Neuron (in vitro differentiated cells): ENCODE measurements around the gene KIFC3.

Source experiments
- H2AFZ ChIP-seq: one replicate; pipeline ENCODE4 v1.6.1; 2013; ENCODE audit warnings: low read depth, mild to moderate bottlenecking, inconsistent platforms, low read length, moderate library complexity
- H3K27me3 ChIP-seq: one replicate; pipeline ENCODE4 v1.6.1; 2013; ENCODE audit warnings: low read length; ENCODE audit not compliant: insufficient read depth
- H3K36me3 ChIP-seq: one replicate; pipeline ENCODE4 v1.6.1; 2013; ENCODE audit warnings: low read length; ENCODE audit not compliant: insufficient read depth
- H3K4me1 ChIP-seq: one replicate; pipeline ENCODE4 v1.6.1; 2013; ENCODE audit warnings: low read length; ENCODE audit not compliant: insufficient read depth
- H3K4me3 ChIP-seq: 2 replicates; pipeline ENCODE4 v1.5.1; 2013; ENCODE audit warnings: mild to moderate bottlenecking, low read length, moderate library complexity
- H3K9me3 ChIP-seq: one replicate; pipeline ENCODE4 v1.6.1; 2013; ENCODE audit warnings: low read length

The KIFC3 gene

GRCh38 chr16:57805176-57805575, 2.9 kb upstream of the KIFC3 start:
- peaks cover 5% of the 10 kb centered on the region for H3K27me3 ChIP-seq
- H3K4me3 ChIP-seq: no peak overlapping the region
- peaks cover 34% of the 10 kb centered on the region for H3K4me1 ChIP-seq

GRCh38 chr16:57804111-57804837, 2.0 kb upstream of the KIFC3 start:
- no peaks in the 10 kb centered on the region for H3K36me3 ChIP-seq
- peaks cover 31% of the 10 kb centered on the region for H3K4me1 ChIP-seq
- H2AFZ ChIP-seq: no peak overlapping the region
- peaks cover 5% of the 10 kb centered on the region for H3K27me3 ChIP-seq
- no peaks in the 10 kb centered on the region for H3K9me3 ChIP-seq
- no peak overlapping the region for H3K4me3 ChIP-seq

More at GRCh38 chr16:57805176-57805575, 2.9 kb upstream of the KIFC3 start:
- H3K9me3 ChIP-seq: no peaks in the 10 kb centered on the region
- no peaks in the 10 kb centered on the region for H3K36me3 ChIP-seq
- no peak overlapping the region for H2AFZ ChIP-seq

- peak overlapping the region; percentile 20 for H2AFZ ChIP-seq
- no peak overlapping the region for H3K4me3 ChIP-seq
- H3K4me1 ChIP-seq: peaks cover 27% of the 10 kb centered on the region
- H3K27me3 ChIP-seq: peaks cover 5% of the 10 kb centered on the region
- no peaks in the 10 kb centered on the region for H3K9me3 ChIP-seq
- no peaks in the 10 kb centered on the region for H3K36me3 ChIP-seq
Observed at GRCh38 chr16:57803134-57803990, 1.1 kb upstream of the KIFC3 start.

GRCh38 chr16:57801809-57802340, 416 bp downstream of the KIFC3 start:
- Histone ChIP-seq H3K36me3 (no peaks in the 10 kb centered on the region), H3K27me3 (peaks cover 5% of the 10 kb centered on the region), H3K9me3 (no peaks in the 10 kb centered on the region), H3K4me3 (peak overlapping the region; percentile 64), H3K4me1 (peaks cover 26% of the 10 kb centered on the region), H2AFZ (peak overlapping the region; percentile 81)

- Histone ChIP-seq H2AFZ (peak overlapping the region; percentile 81), H3K4me3 (peak overlapping the region; percentile 64), H3K9me3 (no peaks in the 10 kb centered on the region), H3K4me1 (peaks cover 26% of the 10 kb centered on the region), H3K27me3 (peaks cover 3% of the 10 kb centered on the region), H3K36me3 (no peaks in the 10 kb centered on the region)
Observed at GRCh38 chr16:57801098-57801808, 1.0 kb downstream of the KIFC3 start.

GRCh38 chr16:57800200-57801097, 1.8 kb downstream of the KIFC3 start:
- peaks cover 26% of the 10 kb centered on the region for H3K4me1 ChIP-seq
- no peak overlapping the region for H3K4me3 ChIP-seq
- H3K27me3 ChIP-seq: peaks cover 3% of the 10 kb centered on the region

GRCh38 chr16:57799600-57800199, 2.6 kb downstream of the KIFC3 start:
- H3K4me1 ChIP-seq: peaks cover 26% of the 10 kb centered on the region
- no peak overlapping the region for H3K4me3 ChIP-seq
- H2AFZ ChIP-seq: no peak overlapping the region
- no peaks in the 10 kb centered on the region for H3K9me3 ChIP-seq
- H3K36me3 ChIP-seq: no peaks in the 10 kb centered on the region
- H3K27me3 ChIP-seq: no peaks in the 10 kb centered on the region

More at GRCh38 chr16:57800200-57801097, 1.8 kb downstream of the KIFC3 start:
- no peaks in the 10 kb centered on the region for H3K9me3 ChIP-seq
- no peak overlapping the region for H2AFZ ChIP-seq
- H3K36me3 ChIP-seq: no peaks in the 10 kb centered on the region

- Histone ChIP-seq H3K36me3 (no peaks in the 10 kb centered on the region), H3K4me1 (peaks cover 26% of the 10 kb centered on the region), H3K9me3 (no peaks in the 10 kb centered on the region), H2AFZ (no peak overlapping the region), H3K4me3 (no peak overlapping the region), H3K27me3 (no peaks in the 10 kb centered on the region)
Observed at GRCh38 chr16:57798953-57799599, 3.2 kb downstream of the KIFC3 start.

- H3K4me3 ChIP-seq: no peak overlapping the region
- H3K27me3 ChIP-seq: no peaks in the 10 kb centered on the region
- H3K36me3 ChIP-seq: no peaks in the 10 kb centered on the region
- H3K4me1 ChIP-seq: peaks cover 21% of the 10 kb centered on the region
- H2AFZ ChIP-seq: no peak overlapping the region
- no peaks in the 10 kb centered on the region for H3K9me3 ChIP-seq
Observed at GRCh38 chr16:57798267-57798810, 4.0 kb downstream of the KIFC3 start.

- Histone ChIP-seq H3K27me3 (no peaks in the 10 kb centered on the region), H3K36me3 (no peaks in the 10 kb centered on the region), H2AFZ (no peak overlapping the region), H3K9me3 (no peaks in the 10 kb centered on the region), H3K4me3 (no peak overlapping the region), H3K4me1 (peaks cover 14% of the 10 kb centered on the region)
Observed at GRCh38 chr16:57797526-57798266, 4.6 kb downstream of the KIFC3 start.

GRCh38 chr16:57797216-57797525, 5.1 kb downstream of the KIFC3 start:
- Histone ChIP-seq H3K36me3 (no peaks in the 10 kb centered on the region), H3K9me3 (no peaks in the 10 kb centered on the region), H3K4me3 (no peak overlapping the region), H3K27me3 (no peaks in the 10 kb centered on the region), H2AFZ (no peak overlapping the region), H3K4me1 (peaks cover 12% of the 10 kb centered on the region)
